ENCODE measurements around the gene NRXN3.

- no peak for TF ChIP-seq CTCF (conservative IDR thresholded peaks at IDR 0.05 in 1 of 2, IDR thresholded peaks at IDR 0.05 in 1 of 2; ENCODE audit: low read depth in 1 of 2, low read length in 2 of 2)
- no peak for TF ChIP-seq EZH2 (IDR thresholded peaks at IDR 0.05; ENCODE audit: low read length, missing control alignments)
Measured at GRCh38 chr14:79251278-79251677, 1081.1 kb downstream of the NRXN3 start.

All from fibroblast of lung (primary cell).